GM23338 (cell line): ENCODE data around the gene FBL. TPM values are rescaled to one million over a fixed set of nuclear protein-coding genes. Genes with fewer than 3 reads are reported as not detected.

ENCODE experiments used
- ATAC-seq: fragments of 200-7000 bp; cut with Tn5 transposase; 3 replicates; pipeline ENCODE4 v1.9.1; 2020
- DNase-seq: peaks from one replicate; pipeline ENCODE4 v3.0.0-alpha.2; 2015; ENCODE audit warnings: low spot score
- H2AFZ ChIP-seq: fragments of 200-600 bp; sonication (generic); 2 replicates; pipeline ENCODE4 v1.8.0; 2016; ENCODE audit warnings: antibody characterized with exemption, mild to moderate bottlenecking, moderate library complexity
- H3F3A ChIP-seq: fragments of 200-600 bp; sonication (generic); replicated peaks from 2 replicates; pipeline ENCODE4 v1.8.0; 2017; ENCODE audit warnings: antibody characterized with exemption, mixed run types, low read depth
- H3K27ac ChIP-seq: fragments of 200-600 bp; sonication (generic); 2 replicates; pipeline ENCODE4 v1.6.1; 2016; ENCODE audit warnings: low read depth
- H3K27me3 ChIP-seq: fragments of 200-600 bp; sonication (generic); 2 replicates; pipeline ENCODE4 v1.8.0; 2016; ENCODE audit warnings: mild to moderate bottlenecking, mixed run types, moderate library complexity; ENCODE audit not compliant: insufficient read depth
- H3K36me3 ChIP-seq: fragments of 200-600 bp; sonication (generic); 2 replicates; pipeline ENCODE4 v1.8.0; 2016; ENCODE audit warnings: mild to moderate bottlenecking; ENCODE audit not compliant: insufficient read depth
- H3K4me1 ChIP-seq: fragments of 200-600 bp; sonication (generic); 2 replicates; pipeline ENCODE4 v1.8.0; 2016; ENCODE audit warnings: mild to moderate bottlenecking, moderate library complexity; ENCODE audit not compliant: insufficient read depth
- H3K4me2 ChIP-seq: fragments of 200-600 bp; sonication (generic); 2 replicates; pipeline ENCODE4 v1.7.1; 2017; ENCODE audit warnings: mixed run types
- H3K4me3 ChIP-seq: fragments of 200-600 bp; sonication (generic); 2 replicates; pipeline ENCODE4 v1.6.1; 2016; ENCODE audit warnings: mixed run types
- H3K79me2 ChIP-seq: fragments of 200-600 bp; sonication (generic); replicated peaks from 2 replicates; pipeline ENCODE4 v1.8.0; 2017; ENCODE audit warnings: mild to moderate bottlenecking; ENCODE audit not compliant: insufficient read depth
- H3K9me2 ChIP-seq: fragments of 200-600 bp; sonication (generic); 2 replicates; pipeline ENCODE4 v1.8.0; 2017; ENCODE audit not compliant: insufficient read depth
- H4K20me1 ChIP-seq: fragments of 200-600 bp; sonication (generic); replicated peaks from 2 replicates; pipeline ENCODE4 v1.8.0; 2017; ENCODE audit warnings: mild to moderate bottlenecking; ENCODE audit not compliant: insufficient read depth
- H3K27ac Mint-ChIP-seq: 2 replicates; pipeline ENCODE4 v1.8.0; 2020; ENCODE audit warnings: inconsistent platforms, mild to moderate bottlenecking, moderate library complexity, mixed read lengths
- H3K27me3 Mint-ChIP-seq: 3 replicates; pipeline ENCODE4 v1.8.0; 2022; ENCODE audit warnings: low read depth, mild to moderate bottlenecking, moderate library complexity, mixed read lengths, inconsistent platforms; ENCODE audit not compliant: insufficient read depth, poor library complexity
- H3K36me3 Mint-ChIP-seq: 3 replicates; pipeline ENCODE4 v1.8.0; 2021; ENCODE audit warnings: low read depth, mild to moderate bottlenecking, inconsistent platforms, moderate library complexity, mixed read lengths
- H3K4me1 Mint-ChIP-seq: 3 replicates; pipeline ENCODE4 v1.8.0; 2020; ENCODE audit warnings: mild to moderate bottlenecking, inconsistent platforms, mixed read lengths
- H3K4me3 Mint-ChIP-seq: 3 replicates; pipeline ENCODE4 v1.8.0; 2021; ENCODE audit warnings: moderate library complexity, mild to moderate bottlenecking, inconsistent platforms, mixed read lengths
- H3K9me3 Mint-ChIP-seq: 3 replicates; pipeline ENCODE4 v1.8.0; 2020; ENCODE audit warnings: moderate library complexity, mild to moderate bottlenecking, inconsistent platforms, mixed read lengths
- CREB1 ChIP-seq: fragments of 250-450 bp; sonication (Bioruptor Pico); IDR thresholded peaks from 2 replicates; pipeline ENCODE4 v1.5.0; 2020; ENCODE audit warnings: low read depth, mild to moderate bottlenecking, moderate library complexity
- CTCF ChIP-seq, 2 experiments: fragments of 200-600 bp in 1 of 2; sonication (generic) in 1 of 2; conservative IDR thresholded peaks; 2 replicates each; pipeline versions ENCODE4 v1.5.1 to v1.6.1; 2016 to 2017; ENCODE audit warnings: antibody characterized with exemption in 2 of 2, low read depth in 2 of 2, mild to moderate bottlenecking in 2 of 2, moderate library complexity in 1 of 2
- ETS1 ChIP-seq: IDR thresholded peaks from 2 replicates; pipeline ENCODE4 v1.6.1; 2016; ENCODE audit warnings: antibody characterized with exemption
- EZH2 ChIP-seq: fragments of 200-600 bp; sonication (generic); IDR thresholded peaks from one replicate; pipeline ENCODE4 v1.8.0; 2017; ENCODE audit warnings: antibody characterized with exemption, mild to moderate bottlenecking, low read depth; ENCODE audit not compliant: unreplicated experiment
- EZH2phosphoT487 ChIP-seq: fragments of 200-600 bp; sonication (generic); IDR thresholded peaks from one replicate; pipeline ENCODE4 v1.8.1; 2018; ENCODE audit warnings: antibody characterized with exemption; ENCODE audit not compliant: unreplicated experiment
- JUNB ChIP-seq: IDR thresholded peaks from one replicate; pipeline ENCODE4 v1.6.1; 2016; ENCODE audit warnings: antibody characterized with exemption; ENCODE audit not compliant: unreplicated experiment
- NANOG ChIP-seq: IDR thresholded peaks from 2 replicates; pipeline ENCODE4 v1.6.1; 2016; ENCODE audit warnings: antibody characterized with exemption, borderline replicate concordance
- POLR2AphosphoS5 ChIP-seq: IDR thresholded peaks from 2 replicates; pipeline ENCODE4 v1.6.1; 2016; ENCODE audit warnings: antibody characterized with exemption, low read depth
- REST ChIP-seq: IDR thresholded peaks from one replicate; pipeline ENCODE4 v1.6.1; 2018; ENCODE audit warnings: antibody characterized with exemption; ENCODE audit not compliant: unreplicated experiment
- STAT1 ChIP-seq: IDR thresholded peaks from one replicate; pipeline ENCODE4 v1.6.1; 2016; ENCODE audit warnings: antibody characterized with exemption; ENCODE audit not compliant: unreplicated experiment
- ZNF114 ChIP-seq: fragments of 250-450 bp; sonication (Bioruptor Pico); IDR thresholded peaks from 2 replicates; pipeline ENCODE4 v1.5.0; 2020; ENCODE audit warnings: mild to moderate bottlenecking, moderate library complexity
- ZNF331 ChIP-seq: fragments of 250-450 bp; sonication (Bioruptor Pico); IDR thresholded peaks from 2 replicates; pipeline ENCODE4 v1.5.0; 2020; ENCODE audit warnings: low read depth, mild to moderate bottlenecking, moderate library complexity
- ZNF462 ChIP-seq: fragments of 250-450 bp; sonication (Bioruptor Pico); IDR thresholded peaks from 2 replicates; pipeline ENCODE4 v1.5.0; 2020; ENCODE audit warnings: mild to moderate bottlenecking, moderate library complexity
- polyA plus RNA-seq: library from polyadenylated mRNA; unstranded; fragments of >200 nt; fragmentation: Nextera tagmentation; extraction: Ambion mirVana; gene quantifications from 2 replicates; pipeline ENCODE4 v1.2.1, GENCODE V29; 2016
- total RNA-seq: library from RNA; depleted of rRNA; stranded (reverse); fragments of >200 nt; shearing (Covaris generic); gene quantifications from 2 replicates; pipeline ENCODE4 v1.2.3, GENCODE V29; 2014

Gene FBL
- total and polyA plus RNA-seq, 2 experiments from 2014 or later: 403 to 553 TPM

- ATAC-seq (no peak), DNase-seq (no peak)
- Histone ChIP-seq H4K20me1 (no peaks in the 10 kb centered on the region), H2AFZ (no peak overlapping the region), H3K4me3 (no peak overlapping the region), H3F3A (no peaks in the 10 kb centered on the region), H3K79me2 (no peaks in the 10 kb centered on the region), H3K4me1 (no peaks in the 10 kb centered on the region), H3K9me2 (no peaks in the 10 kb centered on the region), H3K27me3 (no peaks in the 10 kb centered on the region), H3K27ac (no peak overlapping the region), H3K4me2 (no peak overlapping the region), H3K36me3 (no peaks in the 10 kb centered on the region)
- Mint-ChIP-seq H3K27ac (no peak overlapping the region), H3K4me3 (no peak overlapping the region), H3K9me3 (no peaks in the 10 kb centered on the region), H3K4me1 (peaks cover 8% of the 10 kb centered on the region), H3K36me3 (no peaks in the 10 kb centered on the region), H3K27me3 (peaks cover 9% of the 10 kb centered on the region)
- TF ChIP-seq REST: no peak
- TF ChIP-seq ZNF331 (CRISPR knock-in tag): no peak
- no peak for TF ChIP-seq POLR2AphosphoS5
- TF ChIP-seq EZH2: no peak
- no peak for TF ChIP-seq EZH2phosphoT487
- no peak for TF ChIP-seq STAT1
- TF ChIP-seq ZNF462 (CRISPR knock-in tag): no peak
- TF ChIP-seq JUNB: no peak
- TF ChIP-seq CREB1 (CRISPR knock-in tag): no peak
- no peak for TF ChIP-seq CTCF (conservative IDR thresholded peaks at IDR 0.05; ENCODE audit: low read depth in 2 of 2)
- no peak for TF ChIP-seq NANOG
- no peak for TF ChIP-seq ETS1
- no peak for TF ChIP-seq ZNF114 (CRISPR knock-in tag)
These were observed 19.8 kb upstream of the FBL start for GRCh38 chr19:39865953-39866352.
